NB4 (cell line): ENCODE data around the gene AVL9.

Source experiments
- CTCF ChIP-seq: IDR thresholded peaks from one replicate; pipeline ENCODE4 v1.5.1; 2012; ENCODE audit warnings: low read depth, low read length
- MAX ChIP-seq: IDR thresholded peaks from 2 replicates; pipeline ENCODE4 v1.6.1; 2011; ENCODE audit warnings: low read depth, low read length
- POLR2A ChIP-seq: IDR thresholded peaks from 2 replicates; pipeline ENCODE4 v1.6.1; 2011; ENCODE audit warnings: mild to moderate bottlenecking; ENCODE audit not compliant: insufficient read length; ENCODE audit errors: extremely low read depth

- no peak for TF ChIP-seq CTCF
- TF ChIP-seq POLR2A, result no peak
- TF ChIP-seq MAX, result no peak
These were observed 21.3 kb upstream of the AVL9 start for GRCh38 chr7:32474008-32474407.
